Activated naive CD4-positive, alpha-beta T cell treated with Interleukin-2 at 50 U/mL for 16 hours (primary cell): Measurements from ENCODE around the gene SYVN1.

Experiments used
- DNase-seq: peaks from one replicate; pipeline ENCODE4 v3.0.0-alpha.2; 2020

SYVN1 gene

GRCh38 chr11:65085446-65085845, 48.9 kb downstream of the SYVN1 start:
- DNase-seq = no peak

- no peak for DNase-seq
Measured at GRCh38 chr11:65084598-65085375, 49.5 kb downstream of the SYVN1 start.

- peak; percentile 97 for DNase-seq
Measured at GRCh38 chr11:65083834-65084597, 50.3 kb downstream of the SYVN1 start, which contains the start of the genes CDCA5 and ZFPL1. TSS of gene CDCA5 (minus strand) at chr11:65084040. CDS start at chr11:65083978, 62 bp downstream. TSS of gene ZFPL1 (plus strand) at chr11:65084222. CDS start at chr11:65084699, 477 bp downstream.

- DNase-seq = no peak
Measured at GRCh38 chr11:65083134-65083833, 51.0 kb downstream of the SYVN1 start.

GRCh38 chr11:65078786-65079342, 55.5 kb downstream of the SYVN1 start:
- no peak for DNase-seq

DNA sequence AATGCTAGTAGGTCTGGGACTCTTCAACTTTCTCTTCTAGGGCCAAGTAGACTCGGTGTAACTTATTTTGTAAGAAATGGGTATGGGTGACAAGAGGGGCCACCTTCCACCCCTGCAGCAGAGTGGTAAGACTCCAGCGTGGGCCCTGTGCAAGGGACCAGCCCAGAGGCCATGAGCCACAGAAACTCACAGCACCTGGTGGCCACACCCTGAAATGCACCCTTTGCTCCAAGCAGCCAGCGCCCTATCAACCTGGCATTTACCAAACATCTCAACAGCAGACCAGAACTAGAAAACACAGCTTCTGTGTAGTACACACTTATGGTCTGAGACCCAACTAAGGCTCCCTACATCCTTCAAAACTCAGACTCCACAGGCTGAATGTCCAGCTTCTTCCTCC, 56.2 kb downstream of the SYVN1 start:
- DNase-seq = peak; percentile 79

- DNase-seq = no peak
Measured at GRCh38 chr11:65077451-65077850, 56.9 kb downstream of the SYVN1 start.
